ENCODE data around the gene ETS2. TPM values are rescaled to one million over a fixed set of nuclear protein-coding genes. Genes with fewer than 3 reads are reported as not detected.

ETS2 gene
- total RNA-seq, 1 donor from 2014 or later = 18.2 TPM

GRCh38 chr21:38817371-38818324, 11.9 kb downstream of the ETS2 start:
- Mint-ChIP-seq H3K36me3 (ENCODE audit: unreplicated experiment) (peaks cover 80% of the 10 kb centered on the region), H3K4me3 (ENCODE audit: unreplicated experiment) (no peak overlapping the region), H3K27ac (ENCODE audit: unreplicated experiment) (no peak overlapping the region), H3K27me3 (ENCODE audit: unreplicated experiment) (no peaks in the 10 kb centered on the region), H3K4me1 (ENCODE audit: unreplicated experiment) (peaks cover 26% of the 10 kb centered on the region), H3K9me3 (ENCODE audit: unreplicated experiment) (no peaks in the 10 kb centered on the region)
- peak; percentile 70 for DNase-seq (ENCODE audit: extremely low spot score, unreplicated experiment)
- no peak for TF ChIP-seq CTCF (IDR thresholded peaks at IDR 0.05)

- peaks cover 26% of the 10 kb centered on the region for H3K4me1 Mint-ChIP-seq (ENCODE audit: unreplicated experiment)
- H3K27ac Mint-ChIP-seq (ENCODE audit: unreplicated experiment) = no peak overlapping the region
- H3K4me3 Mint-ChIP-seq (ENCODE audit: unreplicated experiment) = no peak overlapping the region
- H3K36me3 Mint-ChIP-seq (ENCODE audit: unreplicated experiment) = peaks cover 78% of the 10 kb centered on the region
- TF ChIP-seq CTCF (IDR thresholded peaks at IDR 0.05) = no peak
- DNase-seq (ENCODE audit: extremely low spot score, unreplicated experiment) = peak; percentile 48
- no peaks in the 10 kb centered on the region for H3K27me3 Mint-ChIP-seq (ENCODE audit: unreplicated experiment)
- no peaks in the 10 kb centered on the region for H3K9me3 Mint-ChIP-seq (ENCODE audit: unreplicated experiment)
Measured at GRCh38 chr21:38818325-38818723, 12.6 kb downstream of the ETS2 start.

GRCh38 chr21:38819051-38819718, 13.5 kb downstream of the ETS2 start:
- TF ChIP-seq CTCF (IDR thresholded peaks at IDR 0.05) = no peak
- Mint-ChIP-seq H3K4me3 (ENCODE audit: unreplicated experiment) (no peak overlapping the region), H3K9me3 (ENCODE audit: unreplicated experiment) (no peaks in the 10 kb centered on the region), H3K36me3 (ENCODE audit: unreplicated experiment) (peaks cover 82% of the 10 kb centered on the region), H3K4me1 (ENCODE audit: unreplicated experiment) (peaks cover 32% of the 10 kb centered on the region), H3K27ac (ENCODE audit: unreplicated experiment) (no peak overlapping the region), H3K27me3 (ENCODE audit: unreplicated experiment) (no peaks in the 10 kb centered on the region)
- DNase-seq (ENCODE audit: extremely low spot score, unreplicated experiment) = no peak

GRCh38 chr21:38819719-38820159, 14.0 kb downstream of the ETS2 start:
- Mint-ChIP-seq H3K9me3 (ENCODE audit: unreplicated experiment) (no peaks in the 10 kb centered on the region), H3K4me1 (ENCODE audit: unreplicated experiment) (peaks cover 34% of the 10 kb centered on the region), H3K36me3 (ENCODE audit: unreplicated experiment) (peaks cover 79% of the 10 kb centered on the region), H3K4me3 (ENCODE audit: unreplicated experiment) (no peak overlapping the region), H3K27me3 (ENCODE audit: unreplicated experiment) (no peaks in the 10 kb centered on the region), H3K27ac (ENCODE audit: unreplicated experiment) (peak overlapping the region; percentile 68)
- no peak for TF ChIP-seq CTCF (IDR thresholded peaks at IDR 0.05)
- peak; percentile 80 for DNase-seq (ENCODE audit: extremely low spot score, unreplicated experiment)
